Activated CD4-positive, alpha-beta T cell treated with anti-CD3 and anti-CD28 coated beads for 36 hours (primary cell): ENCODE measurements around the gene CDK6. TPM values are rescaled to one million over a fixed set of nuclear protein-coding genes. Genes with fewer than 3 reads are reported as not detected.

ENCODE experiments used
- ATAC-seq: fragments of 200-7000 bp; cut with Tn5 transposase; one replicate; pipeline ENCODE4 v1.10.0; 2021; ENCODE audit warnings: mild to moderate bottlenecking, moderate library complexity
- CTCF ChIA-PET: fragments of 350-600 bp; sonication (Branson Sonifier 250); formaldehyde crosslinking; loops from one replicate; lab custom pipeline; 2021; ENCODE audit warnings: antibody characterized with exemption; lab: Charles Lee
- POLR2A ChIA-PET: fragments of 350-600 bp; sonication (Branson Sonifier 250); formaldehyde crosslinking; loops from one replicate; lab custom pipeline; 2021; ENCODE audit warnings: antibody characterized with exemption, inconsistent platforms; lab: Charles Lee
- DNase-seq: peaks from one replicate; pipeline ENCODE4 v3.0.0-alpha.2; 2020
- H3K27ac Mint-ChIP-seq: one replicate; pipeline ENCODE4 v1.8.0; 2021; ENCODE audit warnings: mixed read lengths
- H3K27me3 Mint-ChIP-seq: one replicate; pipeline ENCODE4 v1.8.0; 2021; ENCODE audit warnings: mixed read lengths
- H3K36me3 Mint-ChIP-seq: one replicate; pipeline ENCODE4 v1.8.0; 2021; ENCODE audit warnings: low read depth, mixed read lengths
- H3K4me1 Mint-ChIP-seq: one replicate; pipeline ENCODE4 v1.8.0; 2021; ENCODE audit warnings: mixed read lengths
- H3K4me3 Mint-ChIP-seq: one replicate; pipeline ENCODE4 v1.8.0; 2021; ENCODE audit warnings: mild to moderate bottlenecking, moderate library complexity, mixed read lengths
- H3K9me3 Mint-ChIP-seq: one replicate; pipeline ENCODE4 v1.8.0; 2021; ENCODE audit warnings: low read depth, mixed read lengths
- intact Hi-C, 2 experiments: fragments of 100-400 bp; cut with DNase I in 1 of 2; cut with micrococcal nuclease in 1 of 2; formaldehyde crosslinking; loops; one replicate each; pipeline versions ENCODE4 v1.14.2 to v1.15.1; 2022 to 2024; cut with DNase I, micrococcal nuclease
- total RNA-seq, 2 experiments: library from RNA; stranded (reverse); gene quantifications; one replicate each; pipeline ENCODE4 v1.2.3, GENCODE V29; 2021

The CDK6 gene
- total RNA-seq, 2 experiments from 2014 or later = 118 to 135 TPM

GRCh38 chr7:92586841-92587240 is 249.5 kb downstream of the CDK6 start:
- Mint-ChIP-seq H3K4me3 (peak overlapping the region; percentile 36), H3K36me3 (peaks cover 42% of the 10 kb centered on the region), H3K27me3 (peaks cover 3% of the 10 kb centered on the region), H3K4me1 (peaks cover 72% of the 10 kb centered on the region), H3K27ac (peak overlapping the region; percentile 84), H3K9me3 (no peaks in the 10 kb centered on the region)
- ChIA-PET POLR2A (no interaction called here), CTCF (interaction anchor here (2.0 kb wide), 1 partner anchor 8 kb away, joined by 5 read pairs; no protein-coding TSS in a partner anchor)
- DNase-seq = no peak
- ATAC-seq = no peak
- intact Hi-C loops = loop anchor here in 1 of 2 experiments (10.0 kb wide), 1 partner anchor 1418 kb away; the partner anchor contains the start of gene BET1

DNA sequence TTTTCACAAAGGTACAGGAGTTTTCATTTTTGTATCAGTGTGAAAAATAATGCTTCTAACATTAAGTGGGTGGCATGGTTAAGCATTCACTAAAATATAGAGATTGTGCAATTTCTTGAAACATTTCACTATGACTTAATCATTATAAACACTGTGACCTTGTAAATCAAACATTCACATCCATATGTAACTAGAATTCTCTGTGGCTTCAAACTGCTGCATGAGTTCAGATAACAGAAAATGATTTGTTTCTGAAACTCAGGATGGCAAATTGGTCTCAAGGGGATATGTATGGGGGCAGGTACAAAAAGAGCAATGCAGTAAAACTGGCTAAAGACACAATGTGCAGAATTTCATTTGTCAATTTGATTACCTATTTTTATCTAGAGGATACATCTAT is 250.0 kb downstream of the CDK6 start:
- H3K27me3 Mint-ChIP-seq = peaks cover under 1% of the 10 kb centered on the region
- DNase-seq (no peak), ATAC-seq (no peak)
- H3K36me3 Mint-ChIP-seq = peaks cover 42% of the 10 kb centered on the region
- POLR2A ChIA-PET = no interaction called here
- no peak overlapping the region for H3K4me3 Mint-ChIP-seq
- peak overlapping the region; percentile 84 for H3K27ac Mint-ChIP-seq
- peaks cover 70% of the 10 kb centered on the region for H3K4me1 Mint-ChIP-seq
- no peaks in the 10 kb centered on the region for H3K9me3 Mint-ChIP-seq
- CTCF ChIA-PET = interaction anchor here (2.0 kb wide), 1 partner anchor 9 kb away, joined by 5 read pairs; no protein-coding TSS in a partner anchor
- intact Hi-C loops = loop anchor here in 1 of 2 experiments (10.0 kb wide), 1 partner anchor 1418 kb away; the partner anchor contains the start of gene BET1

GRCh38 chr7:92584953-92585352 is 251.4 kb downstream of the CDK6 start:
- ChIA-PET CTCF (interaction anchor here (0.7 to 2.0 kb wide), 6 partner anchors 10 to 161 kb away, joined by 3 to 5 read pairs (median 3); partner anchors contain the start of genes PEX1 and RBM48), POLR2A (interaction anchor here (0.6 kb wide), 1 partner anchor 397 kb away, joined by 3 read pairs; no protein-coding TSS in a partner anchor)
- H3K4me1 Mint-ChIP-seq = peaks cover 65% of the 10 kb centered on the region
- no peak overlapping the region for H3K4me3 Mint-ChIP-seq
- no peaks in the 10 kb centered on the region for H3K9me3 Mint-ChIP-seq
- peak; percentile 20 for ATAC-seq
- peak overlapping the region; percentile 83 for H3K27ac Mint-ChIP-seq
- peak; percentile 20 for DNase-seq
- peaks cover 49% of the 10 kb centered on the region for H3K36me3 Mint-ChIP-seq
- no peaks in the 10 kb centered on the region for H3K27me3 Mint-ChIP-seq
- intact Hi-C loops = loop anchor here in 1 of 2 experiments (10.0 kb wide), 1 partner anchor 1420 kb away; the partner anchor contains the start of gene BET1

- Mint-ChIP-seq H3K4me3 (no peak overlapping the region), H3K27me3 (no peaks in the 10 kb centered on the region), H3K9me3 (no peaks in the 10 kb centered on the region), H3K4me1 (peaks cover 50% of the 10 kb centered on the region), H3K27ac (peak overlapping the region; percentile 58), H3K36me3 (peaks cover 47% of the 10 kb centered on the region)
- ATAC-seq = no peak
- intact Hi-C loops = loop anchor here in 1 of 2 experiments (10.0 kb wide), 1 partner anchor 1422 kb away; the partner anchor contains the start of gene BET1
- CTCF ChIA-PET = no interaction called here
- POLR2A ChIA-PET = no interaction called here
- no peak for DNase-seq
Observed at GRCh38 chr7:92582948-92583347, 253.4 kb downstream of the CDK6 start.

DNA sequence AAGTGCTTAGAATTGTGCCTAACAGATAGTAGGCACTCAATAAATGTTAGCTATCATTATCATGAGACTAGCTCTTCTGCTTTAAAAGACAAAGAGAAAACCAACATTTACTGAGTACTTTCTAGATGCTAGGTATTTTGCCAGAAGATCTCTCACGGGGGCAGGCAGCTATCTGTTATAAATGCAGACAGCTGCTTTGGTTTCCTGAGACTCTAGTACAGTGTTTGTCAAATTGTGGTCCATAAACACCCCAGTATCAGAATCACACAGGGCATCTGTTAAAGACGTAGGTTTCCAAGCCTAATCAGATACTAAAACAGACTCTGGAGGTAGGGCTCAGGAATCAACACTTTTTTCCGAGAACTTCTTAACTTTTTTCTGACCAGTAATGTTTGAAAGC is 260.1 kb downstream of the CDK6 start:
- peaks cover 43% of the 10 kb centered on the region for H3K36me3 Mint-ChIP-seq
- DNase-seq = no peak
- ATAC-seq = no peak
- intact Hi-C loops = no loop called here
- H3K27me3 Mint-ChIP-seq = no peaks in the 10 kb centered on the region
- CTCF ChIA-PET = interaction anchor here (1.5 kb wide), 1 partner anchor 15 kb away, joined by 5 read pairs; no protein-coding TSS in a partner anchor
- H3K27ac Mint-ChIP-seq = no peak overlapping the region
- H3K4me1 Mint-ChIP-seq = peaks cover 3% of the 10 kb centered on the region
- H3K4me3 Mint-ChIP-seq = no peak overlapping the region
- POLR2A ChIA-PET = no interaction called here
- H3K9me3 Mint-ChIP-seq = no peaks in the 10 kb centered on the region

DNA sequence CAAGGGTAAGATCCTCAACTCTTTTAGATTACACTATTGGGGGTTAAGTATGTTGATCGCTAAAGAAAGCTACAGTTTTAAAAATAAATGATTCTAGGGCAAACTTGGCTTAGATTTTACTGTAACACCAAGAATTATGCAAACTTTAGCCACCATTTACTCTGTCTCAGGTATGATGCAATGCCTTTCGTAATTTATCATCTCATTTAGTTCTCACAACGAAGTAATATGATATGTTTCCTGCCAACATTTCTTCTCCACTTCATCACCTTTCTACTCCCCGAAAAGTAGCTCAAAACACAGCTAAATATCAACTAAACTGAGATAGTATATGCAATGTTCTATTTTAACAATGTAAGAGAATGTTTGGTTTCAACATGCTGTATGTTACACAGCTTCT is 267.2 kb downstream of the CDK6 start:
- DNase-seq (no peak), ATAC-seq (no peak)
- no peaks in the 10 kb centered on the region for H3K9me3 Mint-ChIP-seq
- peaks cover 29% of the 10 kb centered on the region for H3K36me3 Mint-ChIP-seq
- H3K27ac Mint-ChIP-seq = no peak overlapping the region
- ChIA-PET POLR2A (no interaction called here), CTCF (interaction anchor here (0.6 to 1.7 kb wide), 4 partner anchors 9 to 122 kb away, joined by 3 to 5 read pairs (median 4); partner anchors contain the start of gene GATAD1)
- intact Hi-C loops = no loop called here
- no peaks in the 10 kb centered on the region for H3K27me3 Mint-ChIP-seq
- H3K4me1 Mint-ChIP-seq = peaks cover under 1% of the 10 kb centered on the region
- no peak overlapping the region for H3K4me3 Mint-ChIP-seq

GRCh38 chr7:92567460-92567859 is 268.9 kb downstream of the CDK6 start:
- H3K27ac Mint-ChIP-seq = no peak overlapping the region
- POLR2A ChIA-PET = no interaction called here
- no peaks in the 10 kb centered on the region for H3K4me1 Mint-ChIP-seq
- ATAC-seq (no peak), DNase-seq (no peak)
- no peaks in the 10 kb centered on the region for H3K9me3 Mint-ChIP-seq
- no peaks in the 10 kb centered on the region for H3K27me3 Mint-ChIP-seq
- CTCF ChIA-PET = no interaction called here
- intact Hi-C loops = no loop called here
- H3K36me3 Mint-ChIP-seq = peaks cover 31% of the 10 kb centered on the region
- H3K4me3 Mint-ChIP-seq = no peak overlapping the region

- ChIA-PET POLR2A (interaction anchor here (0.6 to 1.1 kb wide), 2 partner anchors 9 to 26 kb away, joined by 3 to 6 read pairs; no protein-coding TSS in a partner anchor), CTCF (interaction anchor here (0.8 to 2.4 kb wide), 3 partner anchors 18 to 172 kb away, joined by 3 to 7 read pairs (median 4); no protein-coding TSS in a partner anchor)
- H3K27me3 Mint-ChIP-seq = no peaks in the 10 kb centered on the region
- peak overlapping the region; percentile 6 for H3K27ac Mint-ChIP-seq
- intact Hi-C loops = no loop called here
- no peak for DNase-seq
- H3K36me3 Mint-ChIP-seq = peaks cover 31% of the 10 kb centered on the region
- no peak for ATAC-seq
- no peak overlapping the region for H3K4me3 Mint-ChIP-seq
- H3K9me3 Mint-ChIP-seq = no peaks in the 10 kb centered on the region
- H3K4me1 Mint-ChIP-seq = no peaks in the 10 kb centered on the region
Observed at GRCh38 chr7:92563345-92563744, 273.0 kb downstream of the CDK6 start.

GRCh38 chr7:92560602-92561001 is 275.8 kb downstream of the CDK6 start:
- peaks cover 21% of the 10 kb centered on the region for H3K36me3 Mint-ChIP-seq
- no peak for DNase-seq
- intact Hi-C loops = no loop called here
- POLR2A ChIA-PET = no interaction called here
- no peaks in the 10 kb centered on the region for H3K27me3 Mint-ChIP-seq
- CTCF ChIA-PET = interaction anchor here (0.8 kb wide), 1 partner anchor 10 kb away, joined by 4 read pairs; no protein-coding TSS in a partner anchor
- H3K9me3 Mint-ChIP-seq = no peaks in the 10 kb centered on the region
- no peak overlapping the region for H3K27ac Mint-ChIP-seq
- no peaks in the 10 kb centered on the region for H3K4me1 Mint-ChIP-seq
- no peak overlapping the region for H3K4me3 Mint-ChIP-seq
- no peak for ATAC-seq

DNA sequence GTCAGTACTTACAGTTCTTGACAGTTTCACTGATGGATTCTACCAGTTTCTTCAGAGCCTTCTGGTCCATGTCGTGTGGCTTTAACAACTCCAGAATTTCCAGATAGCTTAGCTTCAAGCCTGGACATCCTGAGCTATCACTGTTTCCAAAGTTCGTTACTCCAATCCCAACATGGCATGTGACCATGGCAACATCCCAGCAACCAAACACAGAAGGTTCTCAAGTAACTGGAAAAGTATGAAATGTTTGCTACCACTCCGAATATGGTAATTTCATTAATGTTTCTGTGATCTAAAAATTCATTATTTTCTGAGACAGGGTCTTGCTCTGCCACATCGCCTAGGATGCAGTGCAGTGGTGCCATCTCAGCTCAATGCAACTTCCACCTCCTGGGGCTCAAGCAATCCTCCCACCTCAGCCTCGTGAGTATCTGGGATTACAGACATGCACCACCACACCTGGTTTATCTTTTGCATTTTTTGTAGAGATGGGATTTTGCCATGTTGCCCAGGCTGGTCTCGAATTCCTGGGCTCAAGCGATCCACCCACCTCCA is 278.5 kb downstream of the CDK6 start:
- ChIA-PET POLR2A (interaction anchor here (0.6 kb wide), 1 partner anchor 9 kb away, joined by 3 read pairs; no protein-coding TSS in a partner anchor), CTCF (interaction anchor here (1.1 to 1.8 kb wide), 2 partner anchors 9 to 97 kb away, joined by 3 to 6 read pairs; no protein-coding TSS in a partner anchor)
- DNase-seq = no peak
- Mint-ChIP-seq H3K4me3 (no peak overlapping the region), H3K4me1 (no peaks in the 10 kb centered on the region), H3K9me3 (no peaks in the 10 kb centered on the region), H3K27ac (no peak overlapping the region), H3K27me3 (no peaks in the 10 kb centered on the region), H3K36me3 (peaks cover 8% of the 10 kb centered on the region)
- no peak for ATAC-seq
- intact Hi-C loops = no loop called here

DNA sequence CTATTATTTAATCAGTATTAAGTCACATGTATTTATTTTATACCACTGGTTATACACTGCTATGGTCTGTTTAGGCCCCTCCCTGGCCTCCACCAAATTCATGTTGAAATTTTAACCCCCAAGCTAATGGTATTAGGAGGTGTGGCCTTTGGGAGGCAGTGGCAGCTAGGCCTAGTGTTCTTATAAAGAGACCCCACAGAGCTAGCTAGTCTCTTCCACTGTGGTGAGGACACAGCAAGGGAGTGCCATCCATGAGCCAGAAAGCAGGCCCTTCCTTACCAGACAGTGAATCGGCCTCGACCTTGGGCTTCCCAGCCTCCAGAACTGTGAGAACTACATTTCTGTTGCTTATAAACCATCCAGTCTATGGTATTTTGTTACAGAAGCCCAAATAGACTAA is 279.1 kb downstream of the CDK6 start:
- Mint-ChIP-seq H3K27me3 (no peaks in the 10 kb centered on the region), H3K36me3 (peaks cover 5% of the 10 kb centered on the region), H3K9me3 (no peaks in the 10 kb centered on the region), H3K27ac (no peak overlapping the region), H3K4me1 (no peaks in the 10 kb centered on the region), H3K4me3 (no peak overlapping the region)
- ATAC-seq (no peak), DNase-seq (no peak)
- intact Hi-C loops = no loop called here
- ChIA-PET CTCF (interaction anchor here (1.8 kb wide), 1 partner anchor 96 kb away, joined by 6 read pairs; no protein-coding TSS in a partner anchor), POLR2A (interaction anchor here (0.6 kb wide), 2 partner anchors 9 to 32 kb away, joined by 3 read pairs; no protein-coding TSS in a partner anchor)
